NCI-H146 treated with DMSO at 0.1 percent for 48 hours (cell line): Measurements from ENCODE around the gene GRB7.
A peak's percentile ranks its signal among the peaks of the same experiment; 100 is the strongest.

Source experiments
- DNase-seq: peaks from one replicate; lab custom pipeline; 2025; ENCODE audit not compliant: unreplicated experiment; lab: John Stamatoyannopoulos, UW

GRB7 gene

DNA sequence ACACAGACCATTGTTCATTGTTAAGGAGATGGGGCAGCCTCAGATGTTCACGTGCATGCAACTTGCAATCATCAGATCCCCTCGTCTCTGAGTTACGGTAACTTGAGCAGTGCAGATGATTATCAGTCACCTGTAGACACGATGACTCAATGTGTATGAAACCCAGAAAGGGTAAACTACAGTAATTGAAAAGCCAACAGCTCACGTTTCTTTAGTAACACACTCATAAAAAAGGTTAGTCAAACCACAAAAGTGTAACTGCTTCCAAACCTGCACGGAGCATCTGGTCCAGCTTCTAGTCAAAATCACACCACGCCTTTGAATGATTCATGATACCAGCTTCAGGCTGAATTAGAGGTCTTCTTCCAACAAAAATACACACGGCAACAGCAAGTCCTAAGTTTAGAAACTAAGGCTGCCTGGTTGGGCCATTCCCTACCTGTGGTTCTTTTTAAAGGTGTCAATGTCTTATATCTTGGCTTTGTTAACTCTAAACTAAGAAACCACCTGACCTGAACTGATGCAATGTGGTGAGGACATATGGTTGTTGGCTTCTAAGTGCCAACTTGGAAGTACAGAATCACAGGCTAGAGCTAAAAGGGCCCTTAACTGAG lies 32.3 kb downstream of the GRB7 start:
- DNase-seq = peak; percentile 42

DNA sequence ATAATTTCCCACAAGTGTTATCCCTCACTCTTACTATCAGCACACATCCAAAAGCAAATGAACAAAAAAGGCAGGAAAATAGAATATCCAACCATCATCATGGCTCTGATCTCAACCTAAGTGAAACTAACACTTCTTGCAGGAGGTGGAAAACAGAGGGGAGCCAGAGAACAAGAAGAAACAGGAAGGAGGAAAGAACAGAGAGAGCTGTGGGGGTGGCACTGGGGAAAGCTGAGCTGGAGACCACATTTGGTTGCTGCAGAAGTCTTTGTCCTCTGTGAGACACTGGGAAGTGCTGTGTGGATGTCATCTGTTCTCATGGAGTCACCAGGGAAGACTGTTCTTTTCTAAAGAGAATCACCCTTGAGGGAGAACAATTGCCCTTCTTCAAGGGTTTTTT lies 34.7 kb downstream of the GRB7 start:
- no peak for DNase-seq

DNA sequence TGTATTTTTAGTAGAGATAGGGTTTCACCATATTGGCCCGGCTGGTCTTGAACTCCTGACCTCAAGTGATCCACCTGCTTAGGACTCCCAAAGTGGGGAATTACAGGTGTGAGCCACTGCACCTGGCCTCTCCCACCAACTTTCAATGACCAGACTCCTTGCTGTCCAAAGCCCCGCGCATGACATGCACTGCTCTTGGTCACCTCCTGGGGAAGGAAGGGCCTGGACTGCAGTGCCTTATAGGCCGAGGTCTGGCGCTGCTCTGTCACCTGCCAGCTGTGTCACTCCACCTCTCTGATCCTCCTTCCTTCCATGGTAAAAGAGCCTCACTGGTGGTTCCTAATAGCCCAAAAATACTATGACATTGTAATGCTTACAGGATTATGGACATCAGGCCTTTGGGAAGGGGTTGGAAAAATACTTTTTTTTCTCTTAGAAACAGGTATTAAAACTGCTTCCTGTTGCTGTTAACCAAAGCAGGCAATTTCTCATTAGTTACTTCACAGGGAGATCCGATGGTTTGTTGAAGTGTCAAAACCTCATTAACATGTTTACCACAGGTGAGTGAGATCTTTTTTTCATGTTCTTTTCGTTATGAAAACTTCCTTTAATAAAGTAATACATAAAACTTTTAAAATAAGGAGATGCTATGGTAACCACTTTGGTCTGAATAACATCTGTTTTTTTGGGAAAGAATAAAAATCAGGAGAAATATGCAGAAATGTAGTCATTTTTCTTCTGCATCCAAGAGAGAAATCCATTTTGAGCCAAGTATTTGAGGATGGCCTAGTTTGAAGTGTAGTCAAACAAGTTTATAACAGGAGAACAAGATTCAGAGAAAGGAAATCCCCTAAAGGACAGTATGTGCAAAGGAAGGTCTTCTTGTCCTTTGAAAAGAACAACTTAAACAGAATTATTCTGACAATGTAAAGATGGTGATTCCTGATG lies 35.5 kb downstream of the GRB7 start:
- DNase-seq = no peak

- DNase-seq = no peak
These were observed 36.3 kb downstream of the GRB7 start for GRCh38 chr17:39774047-39774446.

- no peak for DNase-seq
These were observed 37.3 kb downstream of the GRB7 start for GRCh38 chr17:39775031-39775430.

DNA sequence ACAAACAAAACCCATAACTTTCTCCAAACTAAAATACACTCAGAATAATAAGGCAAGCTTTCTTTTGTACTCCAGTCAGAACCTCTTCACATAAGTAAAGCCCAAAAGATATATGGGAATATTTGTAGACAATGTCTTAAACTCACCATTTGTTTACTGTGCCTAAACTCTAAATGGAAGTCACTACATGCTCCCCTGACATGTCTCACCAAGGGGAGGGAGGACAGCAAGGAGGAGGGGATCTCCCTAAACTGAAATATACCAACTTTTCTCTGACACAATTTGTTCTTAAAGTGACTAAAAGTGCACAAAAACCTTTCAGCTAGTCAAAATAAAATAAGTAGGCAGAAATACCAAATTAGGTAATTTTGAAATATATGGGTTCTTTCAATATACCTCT lies 38.5 kb downstream of the GRB7 start:
- DNase-seq = no peak

- DNase-seq = no peak
These were observed 40.0 kb downstream of the GRB7 start for GRCh38 chr17:39777534-39778365.

DNA sequence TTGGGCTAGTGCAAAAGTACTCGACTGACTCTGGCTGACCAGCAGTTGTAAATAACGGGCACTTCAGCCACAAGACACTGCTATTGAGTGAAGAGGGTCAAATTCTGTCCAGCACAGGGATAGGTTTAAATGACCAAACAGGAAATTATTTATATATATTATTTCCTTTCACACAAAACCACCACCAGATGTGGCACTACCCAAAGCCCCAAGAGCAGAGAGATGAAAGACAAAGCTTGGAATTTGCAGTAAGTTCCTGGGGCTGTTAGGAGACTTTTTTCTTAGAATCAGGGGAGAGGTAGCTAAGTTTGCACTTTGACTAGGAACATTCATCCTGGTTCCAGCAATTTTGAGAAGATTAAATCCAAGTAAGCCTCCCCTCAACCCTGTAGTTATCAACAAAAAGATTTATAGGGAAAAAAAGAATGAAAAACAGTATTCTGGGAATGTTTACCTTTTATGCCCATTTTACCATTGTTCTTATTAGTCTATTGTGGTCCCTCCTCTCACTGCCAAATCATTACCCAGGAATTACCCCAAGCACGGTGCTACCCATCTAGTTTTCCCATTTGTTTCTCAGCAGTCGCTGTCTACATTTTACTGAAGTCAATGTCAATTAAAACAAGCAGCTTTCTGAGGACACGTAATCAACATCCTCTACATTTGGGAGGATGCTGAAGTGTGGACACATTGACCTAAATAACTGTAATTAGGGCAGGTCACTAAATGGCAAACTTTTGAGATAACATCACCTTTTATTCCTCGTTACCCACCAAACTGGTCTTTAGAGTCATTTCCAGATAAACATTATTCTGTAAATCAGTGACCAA lies 43.5 kb downstream of the GRB7 start:
- no peak for DNase-seq

DNA sequence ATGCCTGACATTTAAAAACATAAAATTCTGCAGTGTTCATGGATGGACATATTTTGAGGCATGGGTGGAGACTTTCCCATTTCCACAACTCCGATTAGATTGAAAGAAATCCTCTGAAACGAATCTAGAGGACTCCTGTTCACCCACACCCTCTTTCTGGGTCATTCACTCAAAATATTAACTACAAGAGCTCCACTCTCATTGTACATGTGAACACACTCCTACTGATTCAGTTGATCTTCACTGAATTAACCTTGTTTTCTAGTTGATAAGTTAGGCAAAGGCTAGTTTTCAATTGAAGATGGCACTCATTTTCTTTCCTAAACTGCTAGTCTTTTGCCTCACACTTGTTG lies 44.1 kb downstream of the GRB7 start:
- DNase-seq = no peak

DNA sequence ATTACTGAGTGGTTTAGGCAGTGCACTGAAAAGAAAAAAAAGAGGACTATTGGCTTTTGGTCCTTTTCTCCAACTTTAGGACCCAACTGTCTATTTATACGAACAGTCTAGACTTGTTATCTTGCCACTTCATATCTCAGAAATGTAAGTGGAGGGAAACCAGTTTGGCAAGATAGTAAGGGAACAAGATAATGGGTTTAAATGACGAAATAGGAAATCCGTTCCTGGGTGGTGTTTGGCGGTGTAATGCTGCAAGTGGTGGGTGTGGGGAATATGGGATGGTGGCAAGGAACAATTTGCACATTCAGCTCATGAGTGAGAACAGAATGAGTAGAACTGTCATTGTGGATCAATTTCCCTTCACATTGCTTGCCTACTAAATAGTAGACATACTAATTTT lies 44.7 kb downstream of the GRB7 start:
- no peak for DNase-seq

GRCh38 chr17:39782980-39783379 lies 45.2 kb downstream of the GRB7 start:
- no peak for DNase-seq

DNA sequence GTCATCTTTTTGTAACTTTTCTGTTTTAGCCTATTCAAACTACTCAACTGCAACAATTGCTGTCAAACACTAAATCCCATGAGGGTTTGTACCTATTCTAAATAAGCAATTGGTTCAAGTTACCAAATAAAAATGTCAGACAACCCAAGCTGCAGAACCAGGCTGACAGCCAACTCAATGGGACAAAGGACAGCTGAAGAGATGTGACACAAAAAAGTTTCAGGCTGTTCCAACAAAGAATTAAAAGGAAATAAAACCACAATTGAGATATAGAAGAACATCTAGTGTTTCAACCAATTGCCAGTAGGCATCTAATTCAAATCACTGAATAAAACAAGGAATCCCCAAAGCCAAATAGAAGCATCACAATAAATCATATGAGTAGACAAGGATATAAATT lies 49.3 kb downstream of the GRB7 start:
- no peak for DNase-seq

GRCh38 chr17:39787743-39788484 lies 50.2 kb downstream of the GRB7 start:
- no peak for DNase-seq

DNA sequence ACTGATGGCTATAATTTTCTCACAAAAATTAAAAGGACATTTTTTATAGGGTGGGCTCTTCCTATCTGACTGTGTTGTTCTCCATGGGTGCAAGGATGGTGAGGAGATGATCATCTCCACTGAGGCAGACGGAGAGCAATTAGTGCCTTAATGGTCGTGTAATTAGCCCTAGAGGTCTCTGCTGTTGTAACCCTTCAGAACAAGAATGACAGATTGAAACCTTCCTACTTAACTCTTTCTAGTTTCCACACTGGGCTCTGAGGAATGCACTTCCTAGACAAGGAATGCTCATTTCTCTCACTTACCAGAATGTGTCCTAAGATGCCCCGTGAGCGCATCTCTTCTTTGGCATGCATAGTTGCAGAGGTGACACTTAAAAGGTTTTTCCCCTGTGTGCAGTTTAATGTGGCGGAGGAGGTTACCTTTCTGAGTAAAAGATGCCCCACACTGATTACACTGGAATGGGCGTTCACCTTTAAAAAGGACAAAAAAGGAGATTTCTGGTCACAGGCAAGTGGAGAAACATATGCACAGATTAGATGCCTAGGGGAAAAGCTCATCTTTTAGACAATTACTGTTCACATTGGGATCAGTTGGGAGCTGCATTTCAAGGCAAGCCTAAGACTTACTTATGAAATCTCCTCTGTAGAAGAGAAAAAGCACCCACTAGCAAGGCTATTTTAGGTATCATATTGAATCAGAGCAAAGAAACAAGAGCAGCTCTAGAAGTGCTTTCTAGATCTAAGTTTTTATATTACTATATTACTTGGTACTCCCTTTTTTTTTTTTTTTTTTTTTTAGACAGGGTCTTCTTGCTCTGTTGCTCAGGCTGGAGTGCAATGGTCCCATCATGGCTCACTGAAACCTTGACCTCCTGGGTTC lies 53.6 kb downstream of the GRB7 start:
- no peak for DNase-seq

- DNase-seq = no peak
These were observed 54.9 kb downstream of the GRB7 start for GRCh38 chr17:39792526-39793221.

GRCh38 chr17:39793301-39793872 lies 55.6 kb downstream of the GRB7 start:
- no peak for DNase-seq

- DNase-seq = no peak
These were observed 56.7 kb downstream of the GRB7 start for GRCh38 chr17:39794249-39794970.
